Activated CD8-positive, alpha-beta memory T cell treated with anti-CD3 and anti-CD28 coated beads, Interleukin-2, amount 50 U/mL, for 4 hours (primary cell): ENCODE data around the gene CCNG1.
A peak's percentile ranks its signal among the peaks of the same experiment; 100 is the strongest.
"Not testable (repeated sequence)": the region's sequence is repeated elsewhere in the genome, so short reads cannot be mapped to it uniquely, and the experiment has no call there.

ENCODE experiments used
- DNase-seq: peaks from one replicate; pipeline ENCODE4 v3.0.0-alpha.2; 2020

The CCNG1 gene, protein sequence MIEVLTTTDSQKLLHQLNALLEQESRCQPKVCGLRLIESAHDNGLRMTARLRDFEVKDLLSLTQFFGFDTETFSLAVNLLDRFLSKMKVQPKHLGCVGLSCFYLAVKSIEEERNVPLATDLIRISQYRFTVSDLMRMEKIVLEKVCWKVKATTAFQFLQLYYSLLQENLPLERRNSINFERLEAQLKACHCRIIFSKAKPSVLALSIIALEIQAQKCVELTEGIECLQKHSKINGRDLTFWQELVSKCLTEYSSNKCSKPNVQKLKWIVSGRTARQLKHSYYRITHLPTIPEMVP

DNA sequence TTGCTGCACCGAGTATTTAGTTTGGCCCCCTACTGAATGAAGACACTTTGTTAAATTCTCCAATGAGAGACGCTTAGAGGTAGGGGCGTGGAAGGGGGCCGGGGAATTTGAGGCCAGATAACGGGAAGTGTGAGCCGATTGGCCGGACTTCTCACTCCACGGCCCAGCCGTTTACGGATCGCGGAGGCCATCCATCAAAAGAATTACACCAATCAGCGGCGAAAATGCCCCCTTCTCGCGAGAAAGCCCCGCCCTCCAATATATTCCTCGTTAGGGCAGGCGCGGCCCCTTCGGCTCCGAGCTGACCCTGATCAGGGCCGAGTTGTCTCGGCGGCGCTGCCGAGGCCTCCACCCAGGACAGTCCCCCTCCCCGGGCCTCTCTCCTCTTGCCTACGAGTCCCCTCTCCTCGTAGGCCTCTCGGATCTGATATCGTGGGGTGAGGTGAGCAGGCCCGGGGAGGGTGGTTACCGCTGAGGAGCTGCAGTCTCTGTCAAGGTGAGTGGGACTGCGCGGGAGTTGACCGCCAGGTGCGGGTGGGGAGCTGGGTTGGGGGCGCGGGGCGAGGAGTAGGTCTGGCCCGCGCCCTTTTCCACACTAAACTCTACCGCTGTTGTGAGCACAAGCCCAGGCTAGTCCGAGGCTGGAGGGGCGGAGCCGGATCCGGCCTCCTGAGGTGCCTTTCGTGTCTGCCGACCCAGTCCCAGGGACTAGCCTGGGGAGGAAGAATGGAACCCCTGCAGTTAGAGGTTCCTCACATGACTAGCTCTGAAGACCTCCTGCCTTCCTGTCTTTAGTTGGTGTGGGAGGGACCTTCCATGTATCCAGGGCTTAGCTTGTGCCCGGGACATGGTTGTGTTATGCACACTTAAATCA lies at the start of gene CCNG1:
Gene CCNG1 (plus strand): TSS at position 287 of the 874 bp plus-strand sequence. CDS start 1,662 bp downstream, outside the sequence.
- DNase-seq = peak; percentile 83

DNA sequence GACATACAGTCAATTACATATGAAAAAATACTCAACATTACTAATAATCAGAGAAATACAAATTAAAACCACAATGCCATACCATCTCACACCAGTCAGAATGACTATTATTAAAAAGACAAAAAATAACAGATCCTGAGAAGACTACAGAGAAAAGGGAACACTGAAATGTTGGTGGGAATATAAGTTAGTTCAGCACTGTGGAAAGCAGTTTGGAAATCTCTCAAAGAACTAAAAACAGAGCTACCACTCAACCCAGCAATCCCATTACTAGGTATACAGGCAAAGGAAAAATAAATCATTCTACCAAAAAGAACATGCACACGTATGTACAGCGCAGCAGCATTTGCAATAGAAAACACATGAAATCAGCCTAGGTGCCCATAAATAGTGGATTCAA lies 41.6 kb upstream of the CCNG1 start:
- DNase-seq = no peak

- DNase-seq = not testable (repeated sequence)
Measured at GRCh38 chr5:163396818-163397340, 40.5 kb upstream of the CCNG1 start.

DNA sequence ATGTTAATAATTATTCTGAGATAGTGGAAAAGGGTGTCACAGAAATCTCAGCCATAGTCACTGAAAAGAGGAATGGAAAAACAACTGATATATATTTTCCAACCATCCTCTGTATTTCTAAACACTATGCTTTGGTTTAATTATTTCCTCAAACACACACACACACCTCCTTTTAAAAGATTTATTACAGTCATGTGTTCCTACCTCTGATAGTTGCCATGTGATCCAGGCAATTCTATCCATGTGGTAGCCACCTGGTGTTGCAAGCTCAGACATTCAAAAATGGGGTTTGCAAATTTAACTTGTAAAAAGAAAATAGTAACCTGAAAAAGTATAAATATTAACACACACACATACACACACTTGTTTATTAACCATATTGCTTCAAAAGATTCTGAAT lies 40.0 kb upstream of the CCNG1 start:
- DNase-seq = no peak

DNA sequence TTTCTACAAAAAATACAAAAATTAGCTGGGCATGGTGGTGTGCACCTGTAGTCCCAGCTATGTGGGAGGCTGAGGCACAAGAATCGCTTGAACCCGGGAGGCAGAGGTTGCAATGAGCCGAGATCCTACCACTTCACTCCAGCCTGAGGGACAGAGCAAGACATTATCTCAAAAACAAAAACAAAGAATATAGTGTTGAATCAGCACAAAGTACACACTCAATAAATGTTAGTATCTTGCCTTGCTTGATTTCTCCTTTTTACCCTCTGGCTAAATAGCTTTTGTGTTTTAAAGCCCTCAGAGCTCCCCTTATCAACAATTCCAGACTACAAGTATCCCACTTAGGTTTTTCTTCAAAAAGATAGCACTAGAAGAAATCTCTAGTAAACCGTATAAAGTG lies 37.5 kb upstream of the CCNG1 start:
- no peak for DNase-seq

DNA sequence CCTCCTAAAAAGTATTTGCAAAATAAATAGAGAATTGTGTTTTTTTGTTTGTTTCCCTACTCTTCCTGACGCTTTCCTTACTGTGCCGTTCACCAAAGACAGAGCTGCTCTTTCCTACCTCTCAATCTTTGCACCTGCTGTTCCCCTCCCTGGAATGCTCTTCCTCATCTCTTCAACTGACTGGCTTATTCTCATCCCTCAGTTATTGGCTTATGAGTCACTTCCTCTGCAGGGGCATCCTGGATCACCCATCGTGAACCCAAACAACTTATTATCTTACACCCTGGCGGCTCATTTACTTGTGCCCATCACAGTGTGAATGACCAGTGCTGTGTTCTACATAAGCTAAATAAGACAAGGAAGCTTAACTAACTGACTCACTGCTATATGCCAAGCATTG lies 36.1 kb upstream of the CCNG1 start:
- no peak for DNase-seq

GRCh38 chr5:163402007-163402406 lies 35.4 kb upstream of the CCNG1 start:
- no peak for DNase-seq

GRCh38 chr5:163404364-163405173 lies 32.8 kb upstream of the CCNG1 start:
- DNase-seq = no peak

- no peak for DNase-seq
Measured at GRCh38 chr5:163407034-163407655, 30.2 kb upstream of the CCNG1 start.

GRCh38 chr5:163408311-163408923 lies 29.0 kb upstream of the CCNG1 start:
- peak; percentile 55 for DNase-seq

DNA sequence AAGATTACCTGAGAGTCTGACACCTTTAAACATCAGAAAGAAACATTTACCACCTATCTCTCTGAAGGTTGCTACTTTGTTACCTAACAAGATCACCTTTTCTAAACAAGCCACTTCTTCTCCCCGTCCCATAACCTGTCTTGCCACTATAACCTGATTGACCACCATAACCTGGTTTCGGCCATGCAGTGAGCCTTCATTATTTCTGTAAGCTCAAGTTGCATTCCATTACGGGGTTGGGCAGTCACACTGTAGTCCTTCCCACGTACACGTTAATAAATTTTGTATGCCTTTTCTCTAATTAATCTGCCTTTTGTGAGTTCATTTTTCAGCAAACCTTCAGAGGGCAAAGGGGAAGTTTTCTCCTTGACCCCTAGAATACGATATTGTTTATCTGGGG lies 28.0 kb upstream of the CCNG1 start:
- no peak for DNase-seq

DNA sequence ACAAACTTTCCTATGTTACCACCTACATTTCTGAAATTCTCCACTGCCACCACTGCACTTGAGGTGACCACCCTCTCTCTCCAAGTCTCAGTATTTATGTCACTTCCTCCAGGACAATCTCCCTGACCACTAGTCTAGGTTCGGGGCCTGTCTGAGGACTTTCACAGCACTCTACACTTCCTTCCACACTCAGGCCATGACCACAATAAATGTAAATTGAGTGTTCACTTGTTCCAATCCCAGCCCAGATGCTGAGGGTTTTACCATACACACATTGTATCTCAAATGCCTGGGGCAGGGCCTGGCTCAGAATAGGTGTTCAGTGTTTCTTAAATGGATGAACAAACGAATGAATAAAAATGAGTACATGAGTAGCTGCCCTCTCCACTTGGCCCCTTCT lies 26.9 kb upstream of the CCNG1 start:
- no peak for DNase-seq

- not testable (repeated sequence) for DNase-seq
Measured at GRCh38 chr5:163415673-163416072, 21.7 kb upstream of the CCNG1 start.

DNA sequence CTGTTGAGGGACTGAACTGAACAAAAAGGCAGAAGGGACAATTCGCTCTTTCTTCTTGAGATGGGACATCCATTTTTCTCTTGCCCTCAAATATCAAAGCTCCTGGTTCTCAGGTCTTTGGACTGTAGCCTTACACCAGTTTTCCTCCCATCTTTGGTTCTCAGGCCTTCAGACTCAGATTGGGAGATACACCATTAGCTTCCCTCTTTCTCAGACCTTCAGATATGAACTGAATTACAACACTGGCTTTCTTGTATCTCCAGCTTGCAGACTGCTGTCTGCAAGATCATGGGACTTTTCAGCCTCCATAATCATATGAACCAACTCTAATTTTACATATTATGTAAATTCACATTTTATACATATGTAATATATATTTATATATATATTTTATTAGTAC lies 12.6 kb upstream of the CCNG1 start:
- no peak for DNase-seq

GRCh38 chr5:163426128-163426527 lies 11.3 kb upstream of the CCNG1 start:
- not testable (repeated sequence) for DNase-seq

DNA sequence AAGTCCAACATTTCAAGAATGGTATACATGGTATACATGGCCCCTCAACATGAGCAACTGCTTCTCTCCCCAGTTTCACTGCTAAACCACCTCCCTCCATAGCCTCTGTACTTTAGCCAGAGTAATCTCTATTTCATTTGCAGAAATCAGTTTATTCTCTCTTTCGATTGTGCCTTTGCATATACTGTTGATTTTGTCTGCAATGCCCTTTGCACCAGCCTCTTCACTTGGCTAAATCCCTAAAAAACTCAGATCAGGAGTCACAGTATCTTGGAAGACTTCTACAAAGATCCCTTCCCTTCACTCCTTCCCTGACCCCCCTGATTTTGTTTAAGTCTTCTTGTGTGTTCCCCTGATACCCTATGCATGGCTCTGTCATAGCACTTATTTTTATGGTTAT lies 4.9 kb upstream of the CCNG1 start:
- no peak for DNase-seq

DNA sequence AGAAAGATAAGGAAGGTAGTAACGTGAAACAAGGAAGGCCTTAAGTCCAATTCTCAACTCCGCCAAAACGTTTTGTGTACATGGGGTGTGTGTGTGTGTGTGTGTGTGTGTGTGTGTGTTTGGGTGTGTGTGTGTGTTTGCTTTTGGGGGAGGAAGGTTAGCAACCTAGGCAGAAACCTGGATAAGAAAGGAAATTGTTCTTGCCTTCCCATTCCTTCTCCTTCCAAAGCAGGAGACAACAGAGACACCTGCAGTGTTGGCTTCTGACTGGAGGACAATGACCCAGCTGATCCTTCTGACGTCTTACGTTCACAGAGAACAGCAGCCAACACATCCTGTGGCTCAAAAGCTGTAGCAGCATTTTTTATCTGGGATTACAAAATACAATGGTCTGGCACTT lies 4.1 kb upstream of the CCNG1 start:
- no peak for DNase-seq

GRCh38 chr5:163434401-163434866 lies 3.0 kb upstream of the CCNG1 start:
- DNase-seq = no peak

- no peak for DNase-seq
Measured at GRCh38 chr5:163436515-163436914, 880 bp upstream of the CCNG1 start.

DNA sequence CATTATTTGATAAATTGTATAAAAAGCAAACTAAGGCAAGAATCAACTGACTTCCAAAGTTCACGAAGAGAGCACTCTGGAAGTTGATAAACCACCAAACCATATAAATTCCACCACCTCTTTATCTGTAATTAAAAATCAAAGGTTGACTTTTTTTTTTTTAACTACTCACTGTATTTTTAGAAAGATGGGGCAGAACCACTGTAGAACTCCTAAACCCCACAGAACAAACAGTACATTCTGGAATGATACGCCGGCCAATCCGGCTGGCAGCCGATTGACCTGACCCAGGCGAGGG lies 435 bp upstream of the CCNG1 start:
- DNase-seq = no peak

DNA sequence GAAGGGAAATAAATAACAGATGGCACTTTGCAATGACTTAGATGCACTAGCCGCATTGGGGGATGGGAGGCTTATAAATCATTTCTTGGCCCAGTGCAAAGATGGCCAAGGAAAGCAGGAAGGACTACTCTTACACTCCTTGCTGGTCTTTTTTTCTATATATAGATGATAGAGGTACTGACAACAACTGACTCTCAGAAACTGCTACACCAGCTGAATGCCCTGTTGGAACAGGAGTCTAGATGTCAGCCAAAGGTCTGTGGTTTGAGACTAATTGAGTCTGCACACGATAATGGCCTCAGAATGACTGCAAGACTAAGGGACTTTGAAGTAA lies 1.7 kb downstream of the CCNG1 start:
- DNase-seq = no peak

DNA sequence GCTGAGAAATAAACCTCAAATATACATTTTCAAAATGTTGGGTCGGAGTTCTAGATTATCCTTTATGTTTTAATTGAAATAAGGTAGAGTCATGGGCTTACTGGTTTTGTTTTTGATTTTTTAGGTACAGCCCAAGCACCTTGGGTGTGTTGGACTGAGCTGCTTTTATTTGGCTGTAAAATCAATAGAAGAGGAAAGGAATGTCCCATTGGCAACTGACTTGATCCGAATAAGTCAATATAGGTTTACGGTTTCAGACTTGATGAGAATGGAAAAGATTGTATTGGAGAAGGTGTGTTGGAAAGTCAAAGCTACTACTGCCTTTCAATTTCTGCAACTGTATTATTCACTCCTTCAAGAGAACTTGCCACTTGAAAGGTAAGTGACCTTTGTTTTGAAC lies 3.6 kb downstream of the CCNG1 start:
- no peak for DNase-seq
